Measurements from ENCODE around the gene SH3GL1.

SH3GL1 gene

GRCh38 chr19:4448147-4448985 lies 48.0 kb upstream of the SH3GL1 start:
- no peak overlapping the region for H3K9ac ChIP-seq (ENCODE audit: low read length)
- H3K9me3 ChIP-seq (replicated peaks; ENCODE audit: insufficient read depth, low read length): no peaks in the 10 kb centered on the region
- H4K20me1 ChIP-seq (ENCODE audit: insufficient read depth, low read length): peaks cover 8% of the 10 kb centered on the region; the same call in 1 of the 2 replicates
- no peaks in the 10 kb centered on the region for H3K9me2 ChIP-seq (replicated peaks; ENCODE audit: insufficient read depth, low read length)
- H3F3A ChIP-seq (ENCODE audit: insufficient read depth, low read length): peaks cover 8% of the 10 kb centered on the region; the same call in 1 of the 2 replicates
- no peak overlapping the region for H3K27ac ChIP-seq (ENCODE audit: low read length)
- peaks cover 3% of the 10 kb centered on the region; the same call in 1 of the 2 replicates for H3K79me2 ChIP-seq (ENCODE audit: low read length)
- no peaks in the 10 kb centered on the region for H3K27me3 ChIP-seq (replicated peaks; ENCODE audit: insufficient read depth, low read length)
- 0 out of 2 replicates have a peak, but pooled peaks cover 3% of the 10 kb centered on the region for H3K36me3 ChIP-seq (replicated peaks; ENCODE audit: insufficient read depth, low read length)
- H3K4me2 ChIP-seq (ENCODE audit: low read depth, low read length): no peak overlapping the region
- DNase-seq: no peak
- H3K4me3 ChIP-seq (ENCODE audit: low read length): no peak overlapping the region
- no peak overlapping the region for H2AFZ ChIP-seq (ENCODE audit: low read length)
- H3K4me1 ChIP-seq (ENCODE audit: low read length): no peaks in the 10 kb centered on the region
- TF ChIP-seq EZH2phosphoT487 (IDR thresholded peaks at IDR 0.05; ENCODE audit: low read length) (no peak), EZH2 (optimal IDR thresholded peaks at IDR 0.05; ENCODE audit: low read depth, low read length) (no peak), CTCF (IDR thresholded peaks at IDR 0.05; ENCODE audit: low read length) (no peak)

GRCh38 chr19:4447327-4448146 lies 47.2 kb upstream of the SH3GL1 start:
- no peak for DNase-seq
- Histone ChIP-seq H3K36me3 (replicated peaks; ENCODE audit: insufficient read depth, low read length) (0 out of 2 replicates have a peak, but pooled peaks cover 3% of the 10 kb centered on the region), H3K4me2 (ENCODE audit: low read depth, low read length) (no peak overlapping the region), H3K27me3 (replicated peaks; ENCODE audit: insufficient read depth, low read length) (no peaks in the 10 kb centered on the region), H3K4me1 (ENCODE audit: low read length) (no peaks in the 10 kb centered on the region), H3F3A (ENCODE audit: insufficient read depth, low read length) (peaks cover 8% of the 10 kb centered on the region; the same call in 1 of the 2 replicates), H3K9ac (ENCODE audit: low read length) (no peak overlapping the region), H3K9me2 (replicated peaks; ENCODE audit: insufficient read depth, low read length) (no peaks in the 10 kb centered on the region), H3K27ac (ENCODE audit: low read length) (no peak overlapping the region), H4K20me1 (ENCODE audit: insufficient read depth, low read length) (peaks cover 8% of the 10 kb centered on the region; the same call in 1 of the 2 replicates), H3K9me3 (replicated peaks; ENCODE audit: insufficient read depth, low read length) (no peaks in the 10 kb centered on the region), H3K79me2 (ENCODE audit: low read length) (peaks cover 3% of the 10 kb centered on the region; the same call in 1 of the 2 replicates), H2AFZ (ENCODE audit: low read length) (no peak overlapping the region), H3K4me3 (ENCODE audit: low read length) (no peak overlapping the region)
- TF ChIP-seq CTCF (IDR thresholded peaks at IDR 0.05; ENCODE audit: low read length) (no peak), EZH2 (optimal IDR thresholded peaks at IDR 0.05; ENCODE audit: low read depth, low read length) (no peak), EZH2phosphoT487 (IDR thresholded peaks at IDR 0.05; ENCODE audit: low read length) (no peak)

GRCh38 chr19:4446704-4447200 lies 46.4 kb upstream of the SH3GL1 start:
- H3K4me1 ChIP-seq (ENCODE audit: low read length): no peaks in the 10 kb centered on the region
- peaks cover 3% of the 10 kb centered on the region; the same call in 1 of the 2 replicates for H3K79me2 ChIP-seq (ENCODE audit: low read length)
- peaks cover 8% of the 10 kb centered on the region; the same call in 1 of the 2 replicates for H4K20me1 ChIP-seq (ENCODE audit: insufficient read depth, low read length)
- H3K4me3 ChIP-seq (ENCODE audit: low read length): no peak overlapping the region
- H3F3A ChIP-seq (ENCODE audit: insufficient read depth, low read length): peaks cover 8% of the 10 kb centered on the region; the same call in 1 of the 2 replicates
- no peaks in the 10 kb centered on the region for H3K27me3 ChIP-seq (replicated peaks; ENCODE audit: insufficient read depth, low read length)
- TF ChIP-seq EZH2 (optimal IDR thresholded peaks at IDR 0.05; ENCODE audit: low read depth, low read length) (no peak), CTCF (IDR thresholded peaks at IDR 0.05; ENCODE audit: low read length) (no peak), EZH2phosphoT487 (IDR thresholded peaks at IDR 0.05; ENCODE audit: low read length) (no peak)
- no peak overlapping the region for H3K27ac ChIP-seq (ENCODE audit: low read length)
- H3K36me3 ChIP-seq (replicated peaks; ENCODE audit: insufficient read depth, low read length): 0 out of 2 replicates have a peak, but pooled peaks cover 3% of the 10 kb centered on the region
- DNase-seq: no peak
- H3K4me2 ChIP-seq (ENCODE audit: low read depth, low read length): no peak overlapping the region
- no peaks in the 10 kb centered on the region for H3K9me2 ChIP-seq (replicated peaks; ENCODE audit: insufficient read depth, low read length)
- no peak overlapping the region for H3K9ac ChIP-seq (ENCODE audit: low read length)
- no peaks in the 10 kb centered on the region for H3K9me3 ChIP-seq (replicated peaks; ENCODE audit: insufficient read depth, low read length)
- no peak overlapping the region for H2AFZ ChIP-seq (ENCODE audit: low read length)
